ENCODE results near the gene FXYD5. TPM values are rescaled to one million over a fixed set of nuclear protein-coding genes. Genes with fewer than 3 reads are reported as not detected.

The FXYD5 gene
- 145 and 202 TPM in 2 replicates for total RNA-seq

DNA sequence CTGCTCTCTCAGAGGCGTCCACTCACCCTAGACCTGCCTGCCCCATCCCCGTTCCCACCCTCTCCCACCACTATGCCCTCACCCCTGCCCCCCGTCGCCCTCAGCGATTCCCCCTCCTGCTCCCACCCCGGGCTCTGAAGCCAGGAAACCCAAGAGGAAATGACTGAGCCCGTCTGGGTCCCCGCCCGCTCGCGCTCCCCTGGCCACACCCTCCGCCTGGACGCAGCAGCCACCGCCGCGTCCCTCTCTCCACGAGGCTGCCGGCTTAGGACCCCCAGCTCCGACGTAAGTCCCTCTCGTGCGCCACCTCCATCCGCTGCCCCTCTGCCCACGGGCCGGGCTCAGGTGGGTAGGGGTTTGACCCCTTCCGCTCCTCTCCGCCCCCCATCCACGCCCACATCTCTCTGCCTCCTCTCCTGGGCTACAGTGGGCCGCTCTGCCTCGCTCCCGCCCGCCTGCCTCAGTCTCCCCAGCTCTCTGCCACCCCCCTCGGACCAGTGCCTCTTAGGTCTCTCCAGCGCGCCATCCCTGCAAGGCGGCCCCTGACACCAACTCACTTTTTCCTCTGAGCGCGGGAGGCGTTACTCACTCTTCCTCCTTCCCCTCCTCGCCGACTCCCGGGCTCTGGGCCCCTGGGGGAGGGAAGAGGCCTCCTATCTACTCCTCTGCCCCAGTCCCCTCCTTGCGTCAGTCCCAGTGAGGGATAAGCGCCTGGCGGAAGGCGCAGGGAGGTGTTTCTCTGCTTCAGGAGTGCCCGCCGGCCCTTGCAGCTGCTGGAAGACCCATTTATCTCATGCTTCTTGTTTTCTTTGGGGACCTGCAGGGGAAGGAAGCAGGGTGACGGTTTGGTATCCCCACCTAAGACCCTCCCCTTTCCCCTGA lies at the start of gene FXYD5:
Gene FXYD5 (plus strand): TSS at position 211 of the 882 bp plus-strand sequence. CDS start 816 bp downstream, outside the sequence.

DNA sequence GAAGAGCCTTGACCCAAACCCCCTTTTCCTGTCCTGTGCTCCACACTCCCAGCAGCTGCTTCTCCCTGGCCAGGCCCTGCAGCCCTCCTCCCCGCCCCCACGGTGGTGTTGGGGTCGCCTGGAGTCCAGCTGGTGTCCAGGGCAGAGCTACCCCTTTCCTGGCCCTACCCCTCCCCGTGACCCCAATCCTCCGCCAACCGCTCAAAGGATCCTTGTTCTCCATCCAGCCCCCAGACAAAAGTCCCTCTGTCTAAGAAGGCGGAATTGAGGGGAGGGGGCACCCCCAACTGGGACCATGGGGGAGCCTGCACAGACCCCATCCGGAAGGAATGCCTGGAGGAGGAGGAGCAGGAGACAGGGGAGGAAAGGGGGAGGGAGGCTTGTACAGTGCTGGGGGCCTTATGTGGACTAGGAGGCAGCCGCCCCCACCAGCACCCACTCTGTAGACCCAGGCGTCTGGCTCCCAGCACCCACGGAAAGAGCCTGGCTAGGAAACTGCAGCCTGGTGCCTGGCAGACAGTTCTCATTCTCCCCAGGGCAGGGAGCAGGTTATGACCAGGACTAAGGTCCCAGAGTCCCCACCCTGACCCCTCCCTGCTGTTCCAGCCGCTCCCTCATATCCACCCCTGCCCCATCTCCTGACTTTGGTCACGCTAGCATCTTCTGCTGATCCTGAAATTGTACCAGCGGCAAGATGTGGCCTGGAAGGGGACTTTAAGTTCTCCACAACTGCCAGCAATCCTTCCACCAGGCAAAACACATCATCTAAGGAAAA lies 39.2 kb upstream of the FXYD5 start, which contains the start of gene FXYD3:
Gene FXYD3 (plus strand): TSS at position 647 of the 775 bp plus-strand sequence. CDS start 3,554 bp downstream, outside the sequence.

GRCh38 chr19:35134601-35135242 lies 19.8 kb upstream of the FXYD5 start, which contains the start of gene LGI4:
Gene LGI4 (minus strand): TSS chr19:35135059. CDS start chr19:35134680, 379 bp downstream.

DNA sequence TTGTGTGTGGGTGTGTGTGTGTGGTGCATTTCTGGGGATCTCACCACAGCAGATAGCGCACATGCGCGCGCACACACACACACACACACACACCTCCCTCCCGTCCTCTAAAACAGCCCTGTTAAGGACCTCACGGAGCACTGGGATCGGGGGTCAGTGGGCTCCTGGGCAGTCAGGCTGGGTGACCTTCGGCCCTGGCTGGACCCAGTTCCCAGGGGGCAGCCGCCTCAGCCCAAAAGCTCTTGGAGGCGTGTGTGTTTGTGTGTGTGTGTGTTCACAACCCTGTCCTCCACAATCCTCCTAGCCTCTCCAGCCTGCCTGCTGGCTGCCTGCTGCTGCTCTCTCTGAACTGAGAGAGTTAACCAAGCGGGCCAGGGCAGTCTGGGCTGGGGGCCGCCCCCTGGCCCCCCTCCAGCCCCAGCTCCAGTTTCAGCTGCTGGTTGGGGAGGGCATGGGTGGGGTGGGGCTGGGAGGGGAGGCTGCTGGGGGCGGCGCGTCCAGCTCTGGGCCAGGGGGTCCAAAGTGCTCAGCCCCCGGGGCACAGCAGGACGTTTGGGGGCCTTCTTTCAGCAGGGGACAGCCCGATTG lies 16.1 kb upstream of the FXYD5 start, which contains the start of gene FXYD1:
Gene FXYD1 (plus strand): TSS at position 520 of the 588 bp plus-strand sequence. CDS start 1,256 bp downstream, outside the sequence.

GRCh38 chr19:35143231-35143715 lies 11.3 kb upstream of the FXYD5 start, which contains the start of gene FXYD7:
Gene FXYD7 (plus strand): TSS chr19:35143255. CDS start chr19:35143334, 79 bp downstream.

Other genes with a start within 250 kb of the FXYD5 start
- 1.6 and 2.3 TPM in 2 replicates for gene ZNF30, start 227.8 kb upstream of the FXYD5 start, total RNA-seq
- 1.5 and 2.6 TPM in 2 replicates for gene ZNF792, start 190.5 kb upstream of the FXYD5 start, total RNA-seq
- gene GRAMD1A, start 154.4 kb upstream of the FXYD5 start, total RNA-seq: 28.2 and 38.1 TPM in 2 replicates
- 0.42 and 0.70 TPM in 2 replicates for gene SCN1B, start 124.3 kb upstream of the FXYD5 start, total RNA-seq
- gene HPN, start 113.0 kb upstream of the FXYD5 start, total RNA-seq: 1.0 and 2.7 TPM in 2 replicates
- 194 and 479 TPM in 2 replicates for gene FXYD3, start 38.9 kb upstream of the FXYD5 start, total RNA-seq
- gene LGI4, start 19.7 kb upstream of the FXYD5 start, total RNA-seq: not detected in 2 replicates
- gene FXYD1, start 15.9 kb upstream of the FXYD5 start, total RNA-seq: not detected in 2 replicates
- not detected in 2 replicates for gene FXYD7, start 11.5 kb upstream of the FXYD5 start, total RNA-seq
- gene FAM187B, start 74.0 kb downstream of the FXYD5 start, total RNA-seq: not detected in 2 replicates
- 79.2 and 110 TPM in 2 replicates for gene LSR, start 94.3 kb downstream of the FXYD5 start, total RNA-seq
- 68.6 and 81.7 TPM in 2 replicates for gene USF2, start 114.2 kb downstream of the FXYD5 start, total RNA-seq
- not detected in 2 replicates for gene HAMP, start 127.8 kb downstream of the FXYD5 start, total RNA-seq
- not detected in 2 replicates for gene MAG, start 137.4 kb downstream of the FXYD5 start, total RNA-seq
- not detected in 2 replicates for gene CD22, start 174.5 kb downstream of the FXYD5 start, total RNA-seq
- not detected in 2 replicates for gene FFAR1, start 193.2 kb downstream of the FXYD5 start, total RNA-seq
- not detected in 2 replicates for gene FFAR3, start 203.7 kb downstream of the FXYD5 start, total RNA-seq
- gene GPR42, start 216.3 kb downstream of the FXYD5 start, total RNA-seq: not detected in 2 replicates